ENCODE results near the gene ZFHX3.

DNA sequence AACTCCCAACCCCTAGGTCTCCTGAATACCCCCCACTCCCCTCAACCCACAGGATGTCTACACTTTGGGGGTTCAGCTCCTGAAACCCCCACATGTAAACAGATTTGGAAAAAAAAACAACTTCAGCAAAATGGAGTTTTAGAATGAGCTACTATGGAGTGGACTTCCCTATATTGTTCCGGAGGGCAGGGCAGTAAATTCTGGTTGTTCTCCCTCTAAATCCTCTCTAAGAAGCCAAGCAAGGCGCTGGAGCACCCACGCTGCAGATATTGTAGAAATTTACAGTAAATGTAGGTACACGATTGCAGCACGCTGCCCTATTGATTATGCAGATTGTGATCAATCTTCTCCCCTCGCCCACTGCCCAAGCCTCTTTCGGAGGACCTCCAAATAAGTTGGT lies 8.5 kb upstream of the ZFHX3 start:
- no peak for TF ChIP-seq EZH2 (IDR thresholded peaks at IDR 0.05; ENCODE audit: low read length)
- TF ChIP-seq, protein P1, sequence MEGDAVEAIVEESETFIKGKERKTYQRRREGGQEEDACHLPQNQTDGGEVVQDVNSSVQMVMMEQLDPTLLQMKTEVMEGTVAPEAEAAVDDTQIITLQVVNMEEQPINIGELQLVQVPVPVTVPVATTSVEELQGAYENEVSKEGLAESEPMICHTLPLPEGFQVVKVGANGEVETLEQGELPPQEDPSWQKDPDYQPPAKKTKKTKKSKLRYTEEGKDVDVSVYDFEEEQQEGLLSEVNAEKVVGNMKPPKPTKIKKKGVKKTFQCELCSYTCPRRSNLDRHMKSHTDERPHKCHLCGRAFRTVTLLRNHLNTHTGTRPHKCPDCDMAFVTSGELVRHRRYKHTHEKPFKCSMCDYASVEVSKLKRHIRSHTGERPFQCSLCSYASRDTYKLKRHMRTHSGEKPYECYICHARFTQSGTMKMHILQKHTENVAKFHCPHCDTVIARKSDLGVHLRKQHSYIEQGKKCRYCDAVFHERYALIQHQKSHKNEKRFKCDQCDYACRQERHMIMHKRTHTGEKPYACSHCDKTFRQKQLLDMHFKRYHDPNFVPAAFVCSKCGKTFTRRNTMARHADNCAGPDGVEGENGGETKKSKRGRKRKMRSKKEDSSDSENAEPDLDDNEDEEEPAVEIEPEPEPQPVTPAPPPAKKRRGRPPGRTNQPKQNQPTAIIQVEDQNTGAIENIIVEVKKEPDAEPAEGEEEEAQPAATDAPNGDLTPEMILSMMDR (optimal IDR thresholded peaks at IDR 0.05 in 1 of 3, IDR thresholded peaks at IDR 0.05 in 1 of 3, conservative IDR thresholded peaks at IDR 0.05 in 1 of 3; ENCODE audit: extremely low read depth in 1 of 3, insufficient read depth in 2 of 3, low read length in 3 of 3), result no peak
